ENCODE results near the gene SMC4.

SMC4 gene

GRCh38 chr3:160412477-160412876 is 13.0 kb downstream of the SMC4 start:
- no peak overlapping the region for H3K4me3 ChIP-seq (ENCODE audit: control insufficient read depth, low read depth, low read length)
- TF ChIP-seq CTCF (IDR thresholded peaks at IDR 0.05; ENCODE audit: control insufficient read depth, insufficient read depth, low read depth, low read length, missing control alignments), result no peak
- no peak for DNase-seq (ENCODE audit: low read depth)

- DNase-seq (ENCODE audit: low read depth), result peak; percentile 56
Observed at GRCh38 chr3:160413613-160414248, 14.3 kb downstream of the SMC4 start.

GRCh38 chr3:160417311-160417710 is 17.9 kb downstream of the SMC4 start:
- H3K4me3 ChIP-seq (ENCODE audit: control insufficient read depth, low read depth, low read length), result no peak overlapping the region
- no peak for DNase-seq (ENCODE audit: low read depth)
- no peak for TF ChIP-seq CTCF (IDR thresholded peaks at IDR 0.05; ENCODE audit: control insufficient read depth, insufficient read depth, low read depth, low read length, missing control alignments)

More at GRCh38 chr3:160413613-160414248, 14.3 kb downstream of the SMC4 start:
- H3K4me3 ChIP-seq (ENCODE audit: control insufficient read depth, low read depth, low read length), result no peak overlapping the region
- TF ChIP-seq CTCF (IDR thresholded peaks at IDR 0.05; ENCODE audit: control insufficient read depth, insufficient read depth, low read depth, low read length, missing control alignments), result peak; percentile 81

GRCh38 chr3:160427832-160428424 is 28.5 kb downstream of the SMC4 start:
- no peak overlapping the region for H3K4me3 ChIP-seq (ENCODE audit: control insufficient read depth, low read depth, low read length)
- DNase-seq (ENCODE audit: low read depth), result no peak
- TF ChIP-seq CTCF (IDR thresholded peaks at IDR 0.05; ENCODE audit: control insufficient read depth, insufficient read depth, low read depth, low read length, missing control alignments), result no peak

- DNase-seq (ENCODE audit: low read depth), result peak; percentile 57
- no peak for TF ChIP-seq CTCF (IDR thresholded peaks at IDR 0.05; ENCODE audit: control insufficient read depth, insufficient read depth, low read depth, low read length, missing control alignments)
- no peak overlapping the region for H3K4me3 ChIP-seq (ENCODE audit: control insufficient read depth, low read depth, low read length)
Observed at GRCh38 chr3:160434071-160434470, 34.6 kb downstream of the SMC4 start.

GRCh38 chr3:160435095-160435494 is 35.6 kb downstream of the SMC4 start:
- DNase-seq (ENCODE audit: low read depth), result no peak
- TF ChIP-seq CTCF (IDR thresholded peaks at IDR 0.05; ENCODE audit: control insufficient read depth, insufficient read depth, low read depth, low read length, missing control alignments), result no peak
- no peak overlapping the region for H3K4me3 ChIP-seq (ENCODE audit: control insufficient read depth, low read depth, low read length)
